ENCODE results near the gene NXNL2.

The NXNL2 gene

DNA sequence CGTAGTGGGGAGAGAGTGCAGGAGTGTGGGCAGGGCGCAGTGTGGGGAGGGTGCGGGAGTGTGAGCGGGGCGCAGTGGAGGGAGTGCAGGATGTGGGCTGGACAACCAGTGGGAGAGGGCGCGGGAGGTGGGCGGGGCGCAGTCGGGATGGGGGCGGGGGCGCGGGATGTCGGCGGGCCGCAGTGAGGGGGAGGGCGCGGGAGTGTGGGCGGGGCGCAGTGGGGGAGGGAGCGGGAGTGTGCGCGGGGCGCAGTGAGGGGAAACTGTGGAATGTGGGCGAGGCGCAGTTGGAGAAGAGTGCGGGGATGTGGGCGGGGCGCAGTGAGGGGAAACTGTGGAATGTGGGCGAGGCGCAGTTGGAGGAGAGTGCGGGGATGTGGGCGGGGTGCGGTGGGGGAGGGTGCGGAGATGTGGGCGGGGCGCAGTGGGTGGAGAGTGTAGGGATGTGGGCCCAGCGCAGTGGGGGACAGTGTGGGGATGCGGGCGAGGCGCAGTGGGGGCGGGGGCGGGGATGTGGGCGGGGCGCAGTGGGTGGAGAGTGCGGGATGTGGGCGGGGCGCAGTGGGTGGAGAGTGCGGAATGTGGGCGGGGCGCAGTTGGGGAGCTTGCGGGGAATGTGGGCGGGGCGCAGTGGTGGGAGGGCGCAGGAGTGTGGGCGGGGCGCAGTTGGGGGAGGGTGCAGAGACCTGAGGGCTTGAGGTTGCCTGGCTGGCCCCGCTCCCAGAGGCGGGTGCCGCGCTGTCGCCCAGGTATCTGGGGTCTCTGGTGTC, at the start of gene NXNL2:
Gene NXNL2 (plus strand): TSS at position 723 of the 770 bp plus-strand sequence. CDS start 257 bp downstream, outside the sequence.
- DNase-seq, result no peak

DNA sequence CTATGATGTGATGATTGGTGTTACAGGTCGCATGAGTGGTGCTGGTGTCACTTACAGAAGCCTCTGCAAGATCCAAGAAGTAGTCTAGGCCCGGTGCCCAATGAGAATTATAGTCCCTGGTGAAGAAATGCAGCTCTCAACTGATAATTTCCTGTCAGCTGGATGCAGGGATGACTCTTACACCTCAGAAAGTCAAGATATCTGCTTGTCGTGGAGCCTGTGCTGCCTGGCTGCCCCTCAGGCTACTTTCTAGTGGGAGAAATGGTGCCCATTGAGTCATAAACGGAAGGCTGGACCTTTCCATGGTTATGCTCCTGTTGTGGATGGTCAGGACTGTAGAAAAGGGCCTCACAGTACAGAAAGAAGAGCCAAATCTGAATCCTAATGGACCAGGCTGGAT, 46.8 kb upstream of the NXNL2 start:
- DNase-seq, result no peak

DNA sequence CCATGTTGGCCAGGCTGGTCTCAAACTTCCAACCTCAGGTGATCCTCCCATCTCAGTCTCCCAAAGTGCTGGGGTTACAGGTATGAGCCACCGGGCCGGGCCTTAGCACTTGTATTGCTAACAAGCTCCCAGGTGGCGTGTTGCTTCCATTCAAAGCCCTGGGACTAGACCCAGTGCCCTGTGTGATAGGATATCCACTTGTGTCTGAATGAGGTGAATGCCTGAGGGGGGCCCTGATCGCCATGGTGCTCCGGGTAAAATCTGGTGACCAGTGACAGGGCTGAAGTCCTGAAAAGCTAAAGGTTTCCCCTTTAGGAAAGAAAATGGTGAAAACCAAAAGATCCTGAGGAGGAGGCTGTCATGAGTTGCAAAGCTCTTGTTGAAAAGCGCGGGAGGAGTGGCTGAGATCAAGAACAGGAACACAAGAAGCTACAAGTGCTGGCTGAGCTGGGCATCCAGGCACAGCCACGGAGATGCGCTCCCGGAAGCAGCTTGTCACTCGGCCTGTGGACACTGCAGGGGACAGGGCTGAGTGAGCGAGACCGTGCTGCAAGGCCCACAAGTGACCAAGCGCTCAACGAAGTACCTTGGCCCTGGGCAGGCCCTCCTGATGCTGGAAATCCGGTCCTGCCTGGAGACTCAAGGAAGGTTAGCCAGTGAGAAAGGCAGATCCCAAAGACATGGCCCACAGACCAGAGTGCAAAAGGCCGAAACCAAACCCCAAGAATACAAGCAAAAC, 39.8 kb upstream of the NXNL2 start:
- DNase-seq, result no peak

DNA sequence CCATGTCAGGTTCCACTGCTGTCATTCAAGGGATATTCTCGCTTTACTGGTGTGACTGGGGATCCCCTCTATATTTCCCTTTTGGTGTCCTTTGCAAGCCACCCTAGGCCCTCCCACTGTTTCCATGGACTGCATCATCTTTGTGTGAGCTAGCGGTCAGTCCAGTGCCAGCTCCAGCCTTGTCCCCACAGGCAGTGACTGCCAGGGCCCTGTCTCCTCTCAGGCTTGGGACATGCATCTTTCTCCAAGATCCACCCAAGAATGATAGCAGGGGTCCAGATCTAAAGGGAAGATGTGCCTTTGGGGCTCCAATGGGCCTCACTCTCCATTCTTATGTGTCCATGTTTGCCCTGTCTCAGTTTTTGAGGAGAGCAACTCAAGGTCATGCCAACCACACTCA, 37.8 kb upstream of the NXNL2 start:
- DNase-seq, result no peak

DNA sequence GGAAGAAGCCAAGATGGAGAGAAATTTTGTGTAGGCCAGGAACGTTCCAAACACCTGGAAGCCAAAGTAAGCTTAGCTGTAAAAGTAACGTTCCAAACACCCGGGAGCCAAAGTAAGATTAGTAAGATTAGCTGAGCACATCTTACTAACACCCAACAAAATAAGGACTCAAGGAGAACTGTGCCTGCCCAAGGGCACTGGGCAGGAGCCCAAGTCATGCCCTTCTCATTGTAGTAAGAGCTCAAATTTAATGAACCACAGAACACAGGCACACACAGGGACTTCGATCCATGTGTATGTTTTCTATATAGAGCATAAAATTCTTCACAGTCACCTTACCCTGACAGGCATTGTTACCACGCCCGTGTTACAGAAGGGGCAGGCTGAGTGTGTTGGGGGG, 36.1 kb upstream of the NXNL2 start:
- no peak for DNase-seq

DNA sequence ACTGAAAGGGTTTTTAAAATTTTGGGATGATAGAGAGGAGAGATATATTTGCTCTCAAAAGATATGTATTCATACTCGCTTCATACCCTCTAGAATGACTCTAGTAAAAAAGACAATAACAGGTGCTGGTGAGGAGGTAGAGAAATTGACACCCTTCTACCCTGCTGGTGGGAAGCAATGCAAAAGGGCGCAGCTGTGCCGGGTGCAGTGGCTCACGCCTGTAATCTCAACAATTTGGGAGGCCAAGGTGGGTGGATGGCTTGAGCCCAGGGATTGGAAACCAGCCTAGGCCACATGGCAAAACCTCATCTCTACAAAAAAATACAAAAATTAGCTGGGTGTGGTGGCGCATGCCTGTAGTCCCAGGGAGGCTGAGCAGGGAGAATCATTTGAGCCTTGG, 33.9 kb upstream of the NXNL2 start:
- DNase-seq, result no peak

DNA sequence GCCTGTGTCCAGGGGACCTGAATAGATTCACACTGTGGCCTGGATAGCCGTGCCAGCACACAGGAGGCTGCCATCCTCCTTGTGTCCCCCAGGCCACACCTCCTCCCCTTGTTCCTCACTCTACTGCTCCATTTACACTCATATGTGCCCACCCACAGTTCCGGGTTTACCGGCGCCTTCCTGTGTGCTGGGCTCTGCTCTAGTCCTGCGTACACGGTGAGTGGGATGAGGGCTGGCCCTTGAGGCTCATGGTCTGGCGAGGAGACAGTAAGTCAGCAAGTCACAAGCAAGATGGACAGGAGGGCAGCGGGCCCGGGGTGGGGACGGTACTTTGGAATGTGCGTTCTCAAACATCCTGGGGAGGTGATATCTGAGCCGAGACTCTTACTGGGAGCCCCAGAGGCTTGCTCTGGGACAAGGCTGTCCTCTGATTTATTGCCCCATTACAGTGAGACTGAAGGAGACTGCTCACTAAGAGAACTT, 32.4 kb upstream of the NXNL2 start:
- no peak for DNase-seq

DNA sequence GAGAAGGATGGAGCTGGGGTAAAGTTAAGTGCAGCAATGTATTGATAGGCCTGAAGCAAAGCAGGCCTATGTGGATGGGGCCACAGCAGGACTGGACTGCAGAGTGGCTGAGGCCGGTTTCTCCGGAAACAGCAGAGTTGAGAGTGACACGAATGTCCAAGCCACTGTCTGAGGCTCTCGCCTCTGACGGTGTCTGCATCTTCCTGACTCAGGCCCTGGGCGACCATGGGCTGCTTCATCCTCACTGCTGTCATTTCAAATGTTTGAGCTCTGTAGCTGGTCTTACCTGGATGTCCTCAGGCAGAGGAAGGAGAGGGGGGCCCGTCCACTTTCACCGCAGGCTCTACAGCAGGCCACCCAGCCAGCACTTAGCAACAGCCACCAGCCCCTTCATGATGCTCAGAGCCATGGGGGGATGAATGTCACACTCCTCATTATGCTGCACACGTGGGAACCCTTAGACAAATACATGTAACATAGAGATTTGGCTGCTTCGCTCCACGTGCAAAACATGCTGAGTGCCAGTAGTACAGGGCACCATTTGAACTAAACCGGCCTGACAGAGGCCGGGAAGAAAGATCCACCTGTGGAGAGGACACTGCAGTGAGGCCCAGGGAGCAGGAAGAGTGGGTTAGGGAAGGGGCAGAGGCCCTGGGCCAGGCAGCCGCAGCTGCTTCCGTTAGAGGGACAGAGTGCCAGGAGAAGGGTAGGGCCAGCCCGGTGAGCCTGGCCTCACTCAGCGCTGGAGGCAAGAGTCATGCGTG, 31.7 kb upstream of the NXNL2 start:
- DNase-seq, result no peak

DNA sequence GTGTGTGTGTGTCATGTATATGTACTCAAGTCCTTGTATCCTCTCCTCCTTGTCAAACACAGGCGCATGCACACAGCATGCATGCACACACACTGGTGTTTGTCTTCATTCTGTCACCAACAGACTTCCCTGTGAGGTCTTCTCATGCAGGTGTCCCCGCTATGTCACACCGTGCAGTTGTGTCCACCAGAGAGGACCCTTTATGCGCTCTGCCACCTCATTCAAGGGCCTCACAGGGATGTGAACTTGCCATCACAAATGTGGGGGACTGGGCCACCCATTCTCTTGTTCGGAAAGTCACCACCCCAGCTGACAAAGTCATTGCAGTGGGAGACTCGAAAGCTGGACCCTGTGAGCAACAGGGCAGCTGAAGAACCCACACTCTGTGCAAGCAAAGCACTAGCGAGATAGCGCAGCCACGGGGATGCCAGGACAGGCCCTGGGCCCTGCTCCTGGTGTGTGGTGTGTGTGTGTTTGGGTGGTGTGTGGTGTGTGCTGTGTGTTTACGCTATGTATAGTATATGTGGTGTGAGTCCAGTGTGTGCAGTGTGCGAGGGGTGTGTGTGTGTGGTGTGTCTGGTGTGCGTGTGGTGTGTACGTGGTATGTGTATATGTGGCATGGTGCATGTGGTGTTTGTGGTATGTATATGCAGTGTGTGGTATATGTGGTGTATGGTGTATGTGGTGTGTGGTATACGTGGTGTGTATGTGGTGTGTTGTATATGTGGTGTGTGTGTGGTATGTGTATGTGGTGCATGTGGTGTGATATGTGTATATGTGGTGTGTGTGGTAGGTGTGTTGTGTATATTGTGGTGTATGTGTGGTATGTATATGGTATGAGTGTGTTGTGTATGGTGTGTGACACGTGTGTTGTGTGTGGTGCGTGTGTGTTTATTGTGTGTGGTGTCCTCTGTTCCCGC, 30.9 kb upstream of the NXNL2 start:
- DNase-seq, result no peak

DNA sequence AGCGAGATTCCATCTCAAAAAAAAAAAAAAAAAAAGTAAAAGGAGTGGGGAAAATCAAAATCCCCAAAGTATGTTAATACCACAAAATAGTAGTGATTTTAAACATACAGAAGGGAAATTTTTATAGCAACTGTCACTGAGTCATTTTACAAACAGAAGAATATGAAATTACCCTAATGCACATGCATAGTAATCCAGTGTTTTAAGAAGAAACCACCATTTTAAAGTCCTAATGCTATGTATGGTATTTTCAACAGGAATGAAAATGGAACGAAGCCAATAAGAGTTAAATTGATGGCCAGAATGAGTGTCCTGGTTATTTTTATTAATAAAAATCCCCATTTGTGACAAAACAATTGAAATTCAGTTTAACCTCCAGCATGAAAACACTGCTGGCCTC, 26.7 kb upstream of the NXNL2 start:
- no peak for DNase-seq

DNA sequence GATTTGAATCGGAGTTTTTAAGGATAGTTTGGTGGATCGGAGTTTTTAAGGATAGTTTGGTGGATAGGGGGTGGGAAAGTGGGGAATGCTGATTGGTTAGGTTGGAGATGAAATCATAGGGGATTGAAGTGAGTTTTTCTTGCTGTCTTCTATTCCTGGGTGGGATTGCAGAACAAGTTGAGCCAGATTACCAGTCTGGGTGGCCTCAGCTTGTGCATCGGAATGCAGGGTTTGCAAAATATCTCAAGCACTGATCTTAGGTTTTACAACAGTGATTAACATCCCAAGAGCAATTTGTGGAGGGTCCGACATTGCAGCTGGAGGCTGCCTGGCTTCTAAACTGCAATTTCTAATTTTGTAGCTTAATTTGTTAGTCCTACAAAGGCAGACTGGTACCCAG, 23.1 kb upstream of the NXNL2 start:
- DNase-seq, result no peak

DNA sequence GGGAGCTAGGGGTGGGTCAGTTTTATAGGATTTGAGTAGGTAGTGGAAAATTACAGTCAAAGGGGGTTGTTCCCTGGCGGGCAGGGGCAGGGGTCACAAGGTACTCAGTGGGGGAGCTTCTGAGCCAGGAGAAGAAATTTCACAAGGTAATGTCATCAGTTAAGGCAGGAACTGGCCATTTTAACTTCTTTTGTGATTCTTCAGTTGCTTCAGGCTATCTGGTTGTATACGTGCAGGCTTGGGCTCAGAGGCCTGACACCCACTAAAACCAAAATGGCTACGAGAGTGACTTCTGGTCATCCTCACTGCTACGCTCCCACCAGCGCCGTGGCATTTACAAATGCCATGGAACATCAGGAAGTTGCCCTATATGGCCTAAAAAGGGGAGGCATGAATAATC, 20.7 kb upstream of the NXNL2 start:
- DNase-seq, result no peak

DNA sequence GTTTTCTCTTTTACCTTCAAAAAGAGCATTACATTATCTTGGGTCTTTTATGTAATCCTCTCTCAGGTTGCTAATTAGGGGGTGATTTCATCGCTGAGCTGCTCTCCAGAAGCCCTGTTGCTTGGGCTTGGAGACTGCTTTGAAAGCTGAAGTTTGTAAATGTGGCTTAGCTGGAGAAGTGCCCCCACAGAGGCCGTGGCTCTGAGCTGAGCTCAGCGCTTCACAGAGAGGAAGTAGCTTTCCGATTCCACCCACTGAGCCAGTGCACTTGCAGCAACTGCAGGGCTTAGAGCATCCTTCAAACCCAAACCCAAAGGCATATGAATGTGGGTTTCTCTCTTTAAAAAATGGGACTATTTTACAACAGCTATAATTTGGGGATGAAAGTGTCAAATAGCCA, 13.7 kb upstream of the NXNL2 start:
- no peak for DNase-seq

DNA sequence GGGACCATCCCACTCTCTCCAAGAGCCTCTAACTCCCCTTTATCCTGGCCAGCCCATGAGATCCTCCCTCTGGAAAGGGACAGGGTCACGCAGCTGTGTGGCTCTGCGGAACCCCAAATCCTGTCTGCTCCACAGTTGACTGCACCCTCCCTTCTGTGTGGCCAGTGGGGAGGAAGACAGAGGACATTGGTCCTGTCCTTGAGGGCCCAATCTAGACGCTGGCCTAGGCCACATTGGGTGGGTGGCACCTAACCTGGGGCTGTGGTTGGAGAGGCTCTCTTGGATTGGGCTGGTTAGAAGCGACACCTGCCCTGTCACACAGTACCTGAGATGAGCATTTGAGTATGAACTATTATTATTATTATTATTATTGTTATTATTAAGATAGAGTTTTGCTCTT, 12.6 kb upstream of the NXNL2 start:
- DNase-seq, result no peak

DNA sequence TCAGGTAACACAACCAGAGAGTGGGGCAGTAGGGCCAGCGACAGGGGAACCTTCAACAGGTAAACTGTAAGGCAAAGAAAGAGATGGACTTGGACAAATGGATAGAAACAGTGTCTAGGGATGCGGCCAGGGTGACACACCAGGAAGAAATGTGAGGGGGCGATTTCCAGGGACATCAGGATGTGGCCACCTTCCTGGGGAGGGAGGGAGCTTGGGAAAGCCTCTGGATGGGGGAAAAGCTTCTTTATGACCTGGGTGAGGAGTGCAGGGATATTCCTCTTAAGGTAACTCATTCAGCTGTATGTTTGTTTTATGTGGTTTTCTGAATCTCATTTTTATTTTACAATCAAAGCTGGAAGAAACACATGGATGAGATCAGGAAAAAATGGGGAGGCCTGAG, 11.9 kb upstream of the NXNL2 start:
- DNase-seq, result no peak

DNA sequence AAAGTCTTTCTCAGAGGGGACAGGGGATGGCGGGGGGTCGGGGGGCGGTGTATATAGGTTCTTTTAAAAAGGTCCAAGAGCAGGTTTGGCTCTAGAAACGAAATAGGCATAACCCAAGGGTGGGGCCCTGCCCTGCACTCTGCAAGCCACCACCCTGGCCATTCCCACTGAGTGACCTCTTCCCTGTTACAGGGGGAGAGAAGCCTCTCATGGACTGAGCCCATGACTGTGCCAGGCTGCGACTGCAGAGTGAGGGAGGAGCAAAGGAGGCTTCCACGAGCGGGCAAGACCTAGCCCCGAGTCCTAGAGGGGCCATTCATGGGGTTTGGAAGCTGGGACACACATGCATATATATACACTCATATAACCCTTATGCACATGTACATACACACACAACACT, 10.1 kb upstream of the NXNL2 start:
- no peak for DNase-seq

DNA sequence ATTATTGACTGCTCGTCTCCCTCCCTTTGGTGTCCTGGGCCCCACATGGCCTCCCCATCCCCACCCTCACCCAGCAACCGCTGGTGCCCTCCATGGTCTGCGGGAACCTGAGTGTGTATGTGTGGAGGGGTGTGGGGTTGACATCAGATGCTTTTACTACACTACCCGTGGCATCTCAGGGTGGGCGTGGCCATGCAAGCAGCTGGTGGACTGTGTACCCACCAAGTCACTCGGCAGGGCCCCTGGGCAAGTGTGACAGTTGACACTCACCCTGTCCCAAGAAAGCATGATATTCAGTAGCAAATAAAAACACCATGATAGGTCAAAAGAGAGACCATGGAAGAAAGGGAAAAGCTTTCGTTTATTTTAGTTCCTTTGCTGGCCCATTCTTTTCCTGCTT, 7.4 kb upstream of the NXNL2 start:
- no peak for DNase-seq

DNA sequence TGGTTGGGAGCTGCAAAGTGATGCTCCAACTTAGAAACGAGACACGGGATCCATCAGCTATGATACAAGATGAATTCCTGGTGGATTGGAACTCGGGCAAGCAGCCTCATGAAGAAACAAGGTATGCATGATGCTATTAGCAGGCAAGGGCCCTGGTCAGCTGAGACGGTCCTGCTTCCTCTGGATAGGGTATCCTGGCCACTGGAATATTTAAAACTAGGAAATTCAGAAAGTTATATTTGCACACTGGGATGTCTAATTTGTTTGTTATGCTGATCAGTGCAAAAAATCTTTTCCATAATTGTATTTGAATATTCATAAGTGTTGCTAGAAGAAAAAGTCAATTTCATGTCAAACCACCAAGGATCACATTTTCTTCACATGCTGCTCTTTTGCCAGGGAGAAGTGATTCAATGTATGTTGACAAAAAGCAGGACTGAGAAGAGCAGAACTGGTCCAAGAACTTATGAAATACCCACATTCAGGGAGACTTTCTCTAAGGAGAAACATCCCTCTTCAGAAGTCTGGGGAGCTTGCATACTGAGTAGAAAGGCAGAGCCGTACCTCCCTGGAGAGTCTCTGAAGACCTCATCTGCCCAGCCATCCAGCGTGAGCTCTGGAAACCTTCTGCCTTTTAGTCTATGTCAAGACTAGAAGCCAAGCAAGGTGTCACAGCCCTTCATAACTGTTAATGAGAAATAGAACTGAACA, 6.7 kb upstream of the NXNL2 start:
- no peak for DNase-seq

DNA sequence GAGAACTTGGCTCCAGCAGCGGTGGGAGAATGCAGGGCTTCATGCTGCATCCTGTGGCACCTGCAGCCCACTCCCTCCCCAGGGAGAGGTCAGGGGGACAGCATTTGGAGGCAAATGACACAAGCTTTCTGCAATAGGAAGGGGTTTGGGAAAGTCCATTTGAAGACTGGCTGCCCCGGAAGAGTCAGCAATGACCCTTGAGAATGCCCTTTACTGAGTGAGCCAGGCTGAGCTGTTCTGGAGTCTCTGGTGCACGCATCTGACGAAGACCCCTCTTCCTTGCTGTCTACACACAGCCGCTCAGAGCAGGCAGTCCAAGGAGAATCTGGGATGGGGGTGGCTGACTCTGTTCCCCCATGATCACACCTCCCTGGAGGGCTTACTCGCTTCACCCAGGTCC, 5.5 kb upstream of the NXNL2 start:
- DNase-seq, result no peak

DNA sequence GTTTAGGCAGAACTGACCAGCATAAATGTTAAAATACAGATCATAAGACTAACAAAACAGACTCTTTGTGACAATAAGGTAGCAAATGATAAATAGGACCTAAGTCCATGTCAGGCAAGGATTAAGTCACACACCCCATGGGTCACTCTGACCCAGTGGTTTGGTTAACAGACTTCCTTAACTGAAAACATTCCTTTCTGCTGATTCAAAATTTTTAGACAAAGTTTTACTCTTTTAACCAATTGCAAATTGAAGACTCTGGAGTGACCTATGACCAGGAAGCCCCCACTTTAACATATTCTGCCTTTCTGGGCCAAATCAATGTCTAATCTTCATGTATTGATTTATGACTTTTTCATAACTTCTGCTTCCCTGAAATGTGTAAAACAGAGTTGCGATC, 4.9 kb upstream of the NXNL2 start:
- DNase-seq, result no peak

DNA sequence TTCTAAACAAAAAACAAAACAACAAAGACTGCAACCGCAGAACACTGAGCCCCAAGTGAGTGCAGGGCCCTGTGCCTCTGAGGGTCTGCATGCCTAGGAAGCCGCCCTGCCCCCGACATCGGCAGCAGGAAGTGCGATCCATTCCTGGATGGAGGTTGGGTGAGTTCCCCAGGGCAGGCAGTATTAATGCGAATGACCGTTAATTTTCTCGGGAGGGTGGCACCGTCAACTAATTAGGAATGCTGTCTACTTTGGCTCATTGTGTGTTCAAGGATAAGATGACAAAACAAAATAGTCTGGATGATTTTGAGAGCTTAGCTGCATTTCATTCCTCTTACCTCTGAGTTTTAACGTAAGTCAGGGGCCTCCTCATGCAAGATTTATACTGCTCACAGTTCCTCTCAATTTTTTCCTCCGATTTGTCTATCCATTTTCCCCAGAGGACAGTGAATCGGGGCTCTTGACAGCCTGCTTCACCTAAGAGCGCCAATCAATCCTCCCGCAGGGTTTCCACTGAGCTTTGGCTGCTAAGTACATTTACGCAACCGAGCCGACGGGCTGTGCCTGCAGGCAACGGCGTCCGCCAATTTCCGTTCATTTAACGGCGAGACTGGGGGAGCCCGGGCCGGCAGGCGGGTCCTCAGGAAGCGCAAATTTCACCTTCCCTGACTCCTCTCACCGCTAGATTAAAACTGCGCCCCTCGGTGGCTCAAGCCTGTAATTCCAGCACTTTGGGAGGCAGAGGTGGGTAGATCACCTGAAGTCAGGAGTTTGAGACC, 2.9 kb upstream of the NXNL2 start:
- DNase-seq, result no peak
